HG03045 (cell line): ENCODE data around the gene RASIP1.
"Not testable (repeated sequence)": the region's sequence is repeated elsewhere in the genome, so short reads cannot be mapped to it uniquely, and the experiment has no call there.

Experiments
- ATAC-seq: cut with Tn5 transposase; IDR thresholded peaks from one replicate; pipeline ENCODE4 v1.9.1; 2021; ENCODE audit warnings: mild to moderate bottlenecking, moderate library complexity; ENCODE audit not compliant: unreplicated experiment

RASIP1 gene

GRCh38 chr19:48735031-48735615 lies 5.3 kb downstream of the RASIP1 start:
- no peak for ATAC-seq

DNA sequence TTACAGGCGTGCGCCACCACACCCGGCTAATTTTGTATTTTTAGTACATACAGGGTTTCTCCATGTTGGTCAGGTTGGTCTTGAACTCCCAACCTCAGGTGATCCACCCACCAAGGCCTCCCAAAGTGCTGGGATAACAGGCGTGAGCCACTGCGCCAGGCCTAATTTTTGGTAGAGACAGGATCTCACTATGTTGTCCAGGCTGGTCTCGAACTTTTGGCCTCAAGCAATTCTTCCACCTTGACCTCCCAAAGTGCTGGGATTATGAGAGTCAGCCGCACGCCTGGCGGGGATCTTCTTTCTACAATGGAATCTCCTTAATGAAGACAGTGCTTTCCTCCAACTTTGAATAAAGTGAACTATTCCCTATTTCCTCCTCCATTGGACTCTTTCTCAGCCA lies 5.8 kb downstream of the RASIP1 start:
- ATAC-seq: no peak

DNA sequence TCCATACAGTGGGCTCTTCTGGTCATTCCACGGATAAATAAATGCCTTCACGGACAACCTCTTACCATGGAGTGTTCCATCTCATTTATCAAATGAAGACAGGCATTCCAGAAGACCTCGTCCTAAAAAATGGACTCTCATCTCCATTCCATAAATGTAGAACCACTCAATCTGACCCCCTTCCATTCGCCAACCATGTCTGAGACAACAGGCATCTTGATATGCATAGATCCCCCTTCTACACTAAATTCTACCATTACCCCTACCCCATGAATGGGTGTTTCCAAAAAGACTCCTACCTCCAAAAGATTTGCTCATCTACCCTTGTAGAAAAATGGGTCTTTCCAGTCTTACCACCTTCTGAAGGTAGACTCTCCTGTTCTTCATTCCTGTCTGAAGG lies 9.0 kb downstream of the RASIP1 start:
- ATAC-seq: no peak

- no peak for ATAC-seq
Observed at GRCh38 chr19:48728911-48729664, 11.3 kb downstream of the RASIP1 start.

DNA sequence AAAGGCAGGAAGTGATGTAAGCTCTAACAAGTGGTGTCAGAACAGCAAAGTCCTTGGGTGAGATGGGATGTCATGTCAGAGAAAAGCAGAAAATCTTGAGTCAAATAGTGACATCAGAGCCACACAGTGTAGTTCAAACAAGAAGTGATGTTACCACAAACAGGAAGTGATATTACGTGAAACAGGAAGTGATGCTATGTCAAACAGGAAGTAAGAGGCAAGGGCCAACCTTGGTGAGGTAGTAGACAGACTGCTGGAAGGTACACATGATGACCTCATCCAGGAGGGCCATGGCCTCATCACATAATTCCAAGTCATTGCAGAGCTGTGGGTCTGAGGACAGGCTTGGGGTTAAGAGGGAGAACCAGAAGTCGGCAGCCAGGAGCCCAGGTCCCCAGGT lies 13.9 kb downstream of the RASIP1 start:
- no peak for ATAC-seq

- ATAC-seq: no peak
Observed at GRCh38 chr19:48724796-48725753, 15.3 kb downstream of the RASIP1 start.

DNA sequence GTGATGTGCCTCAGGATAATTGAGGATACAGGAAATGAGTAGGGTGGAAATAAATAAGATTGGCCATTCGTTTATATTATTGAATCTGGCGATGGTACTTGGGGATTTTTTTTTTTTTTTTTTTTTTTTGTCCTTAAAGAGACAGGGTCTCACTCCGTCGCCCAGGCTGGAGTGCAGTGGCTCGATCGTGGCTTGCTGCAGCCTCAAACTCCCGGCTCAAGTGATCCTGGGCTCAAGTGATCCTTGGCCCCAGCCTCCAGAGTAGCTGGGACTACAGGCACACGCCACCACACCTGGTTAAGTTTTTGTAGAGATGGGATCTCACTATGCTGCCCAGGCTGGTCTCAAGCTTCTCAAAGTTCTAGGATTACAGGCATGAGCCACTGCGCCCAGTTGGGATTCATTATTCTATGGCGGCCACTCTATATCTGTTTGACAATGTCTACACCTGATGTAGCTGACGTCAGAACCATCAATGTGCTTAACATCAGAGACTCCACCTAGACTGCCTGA lies 18.2 kb downstream of the RASIP1 start:
- ATAC-seq: no peak

DNA sequence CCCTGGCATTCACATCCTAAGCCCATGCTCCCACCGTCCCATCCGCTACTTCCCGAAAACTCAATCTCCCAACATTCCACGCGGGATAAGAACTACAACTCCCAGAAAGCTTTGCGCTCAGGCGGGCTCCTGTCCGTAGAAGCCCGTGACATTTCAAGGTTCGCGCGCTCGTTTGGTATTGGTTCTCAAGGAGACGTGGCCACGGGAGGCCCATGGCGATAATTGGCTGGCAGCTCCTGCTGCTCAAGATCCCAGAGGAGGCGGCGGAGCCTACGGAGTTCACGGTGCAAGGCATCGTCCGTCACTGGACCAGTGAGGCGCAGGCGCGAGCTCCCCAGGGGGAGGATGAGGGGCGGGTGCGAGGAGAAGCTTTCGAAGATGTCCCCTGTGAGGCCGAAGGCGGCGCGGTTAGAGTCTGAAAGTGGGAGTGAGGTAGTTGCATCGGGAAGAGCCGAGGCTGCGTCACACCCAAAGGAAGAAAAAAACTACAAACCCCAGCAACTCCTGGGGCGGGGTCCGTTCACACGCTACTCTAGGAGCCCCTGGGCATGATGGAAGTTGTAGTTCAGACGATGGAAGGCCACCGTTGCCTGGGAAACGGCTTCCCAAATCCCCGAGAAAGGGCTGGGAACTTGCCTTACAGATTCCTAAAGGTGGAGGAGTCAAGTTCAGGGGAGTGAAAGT lies 19.7 kb downstream of the RASIP1 start:
- peak; percentile 81 for ATAC-seq

GRCh38 chr19:48720251-48720612 lies 20.2 kb downstream of the RASIP1 start:
- no peak for ATAC-seq

DNA sequence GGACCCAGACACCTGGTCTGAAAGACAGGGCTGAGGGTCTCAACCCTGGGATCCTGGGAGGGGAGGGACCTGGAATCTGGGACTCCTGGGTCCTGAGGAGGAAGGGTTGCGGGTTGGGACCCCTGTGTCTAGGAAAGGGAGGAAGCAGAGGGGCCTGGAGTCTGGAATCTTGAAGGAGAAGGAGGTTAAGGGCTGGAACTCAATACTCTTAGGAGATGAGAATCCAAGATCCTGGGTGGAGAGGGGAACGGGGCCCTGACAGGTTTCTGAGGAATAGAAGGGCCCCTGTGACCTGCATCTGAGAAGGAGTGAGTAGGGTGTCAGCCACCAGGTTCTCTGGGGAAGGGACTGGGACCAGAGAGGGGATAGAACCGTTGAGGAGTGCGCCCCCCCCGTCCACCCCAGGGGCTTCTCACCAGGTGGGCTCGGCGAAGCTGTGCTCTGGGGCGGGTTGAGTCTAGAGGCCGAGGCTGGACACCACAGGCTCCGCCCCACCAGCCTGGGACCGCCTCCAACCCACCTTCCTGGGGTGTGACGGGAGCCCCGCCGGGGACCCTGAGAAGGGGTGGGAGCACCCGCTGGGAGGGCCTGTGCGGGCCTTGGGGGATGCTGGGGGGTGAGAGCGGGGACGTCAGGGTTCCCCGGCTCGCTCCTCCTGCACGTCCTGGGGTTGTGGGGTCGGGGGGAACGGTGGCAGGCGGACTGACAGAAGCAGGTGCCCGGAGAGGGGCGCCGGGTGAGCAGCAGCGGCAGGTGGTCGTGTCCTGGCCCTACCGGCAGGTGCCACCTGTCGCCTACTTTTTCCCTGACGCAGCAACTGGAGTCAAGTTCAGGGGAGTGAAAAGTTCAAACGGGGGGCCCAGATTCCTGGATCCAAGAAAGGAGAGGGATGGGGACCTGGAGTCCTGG lies 20.9 kb downstream of the RASIP1 start, which contains the start of gene MAMSTR:
Gene MAMSTR (minus strand): TSS at position 463 of the 909 bp plus-strand sequence. CDS start 694 bp downstream, outside the sequence.
- no peak for ATAC-seq

- ATAC-seq: no peak
Observed at GRCh38 chr19:48718711-48719231, 21.6 kb downstream of the RASIP1 start.

DNA sequence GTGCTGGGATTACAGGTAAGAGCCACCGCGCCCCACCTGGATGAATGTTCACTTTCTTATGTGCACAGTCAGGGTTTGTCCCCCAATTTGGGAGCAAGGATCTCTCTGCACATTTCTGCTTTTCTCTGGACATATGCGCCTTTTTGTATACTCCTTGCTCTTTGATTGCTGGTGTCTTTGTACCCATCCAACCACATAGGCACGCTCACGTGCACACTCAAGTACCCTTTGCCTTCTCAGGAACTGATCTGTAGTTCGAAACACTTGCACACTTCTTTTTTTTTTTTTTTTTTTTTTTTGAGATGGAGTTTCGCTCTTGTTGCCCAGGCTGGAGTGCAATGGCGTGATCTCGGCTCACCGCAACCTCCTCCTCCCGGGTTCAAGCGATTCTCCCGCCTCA lies 22.3 kb downstream of the RASIP1 start:
- not testable (repeated sequence) for ATAC-seq

GRCh38 chr19:48716562-48717291 lies 23.7 kb downstream of the RASIP1 start:
- ATAC-seq: no peak

DNA sequence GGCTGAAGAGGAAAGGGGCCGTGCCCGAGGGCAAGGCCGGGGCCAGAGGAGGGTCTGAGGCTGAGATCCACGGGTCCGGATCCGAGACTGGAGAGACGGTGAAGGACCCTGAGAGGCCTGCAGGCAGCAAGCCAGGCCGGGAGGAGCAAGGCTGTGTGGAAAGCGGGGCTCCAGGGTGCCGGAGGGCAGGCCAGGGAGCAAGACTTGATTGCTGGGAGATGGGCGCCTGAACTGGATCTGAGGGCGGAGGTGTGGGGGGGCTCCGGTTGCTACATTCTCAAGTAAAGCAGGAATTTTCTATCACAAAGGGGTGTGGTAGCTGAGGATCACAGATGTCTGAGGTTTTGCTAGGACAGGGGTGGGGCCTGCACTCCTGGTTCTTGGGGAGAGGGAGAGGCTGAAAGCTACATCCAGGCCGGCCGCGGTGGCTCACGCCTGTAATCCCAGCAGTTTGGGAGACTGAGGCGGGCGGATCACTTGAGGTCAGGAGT lies 24.7 kb downstream of the RASIP1 start:
- ATAC-seq: no peak

DNA sequence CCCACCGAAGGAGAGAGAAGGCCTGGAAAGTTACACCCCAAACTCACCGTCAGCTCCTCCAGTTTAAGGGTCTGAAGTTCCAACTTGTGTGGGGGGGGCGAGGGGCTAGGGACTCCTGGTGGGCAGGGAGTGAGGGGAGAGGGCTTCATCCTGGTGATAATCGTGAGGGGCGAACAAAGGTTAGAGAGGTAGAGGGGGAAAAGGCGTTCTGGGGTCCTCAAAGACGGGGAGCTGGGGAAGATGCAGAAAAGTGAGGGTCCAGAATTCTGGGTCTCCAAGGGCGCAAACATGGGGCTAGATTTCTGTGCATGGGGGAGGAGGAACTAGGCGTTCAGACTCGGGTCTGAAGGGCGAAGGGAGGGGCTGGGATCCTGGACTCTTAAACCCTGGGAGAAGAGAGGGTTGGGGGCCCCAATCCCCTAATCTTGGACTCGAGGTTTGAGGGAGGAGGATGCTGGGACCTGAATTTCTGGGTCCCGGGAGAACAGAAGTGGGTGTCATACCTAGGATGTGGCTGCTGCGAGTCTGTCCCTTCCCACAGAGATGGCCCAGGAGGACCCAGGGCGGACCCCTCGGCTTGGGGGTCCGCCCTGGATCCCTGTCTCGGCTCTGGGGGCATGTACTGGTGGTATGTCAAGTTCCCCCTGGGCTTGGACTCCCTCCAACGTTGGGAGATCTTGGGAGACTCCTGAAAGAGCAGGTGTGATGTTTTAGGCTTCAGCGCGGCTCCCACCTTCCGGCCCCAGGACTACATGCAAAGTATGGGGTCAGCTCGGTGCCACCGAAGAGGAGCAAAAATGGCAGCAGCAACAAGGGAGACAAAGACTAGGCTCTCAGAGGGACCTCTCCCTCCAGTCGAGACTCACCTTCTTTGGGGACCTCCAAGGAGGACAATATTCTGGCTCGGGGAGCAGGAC lies 25.4 kb downstream of the RASIP1 start:
- no peak for ATAC-seq

DNA sequence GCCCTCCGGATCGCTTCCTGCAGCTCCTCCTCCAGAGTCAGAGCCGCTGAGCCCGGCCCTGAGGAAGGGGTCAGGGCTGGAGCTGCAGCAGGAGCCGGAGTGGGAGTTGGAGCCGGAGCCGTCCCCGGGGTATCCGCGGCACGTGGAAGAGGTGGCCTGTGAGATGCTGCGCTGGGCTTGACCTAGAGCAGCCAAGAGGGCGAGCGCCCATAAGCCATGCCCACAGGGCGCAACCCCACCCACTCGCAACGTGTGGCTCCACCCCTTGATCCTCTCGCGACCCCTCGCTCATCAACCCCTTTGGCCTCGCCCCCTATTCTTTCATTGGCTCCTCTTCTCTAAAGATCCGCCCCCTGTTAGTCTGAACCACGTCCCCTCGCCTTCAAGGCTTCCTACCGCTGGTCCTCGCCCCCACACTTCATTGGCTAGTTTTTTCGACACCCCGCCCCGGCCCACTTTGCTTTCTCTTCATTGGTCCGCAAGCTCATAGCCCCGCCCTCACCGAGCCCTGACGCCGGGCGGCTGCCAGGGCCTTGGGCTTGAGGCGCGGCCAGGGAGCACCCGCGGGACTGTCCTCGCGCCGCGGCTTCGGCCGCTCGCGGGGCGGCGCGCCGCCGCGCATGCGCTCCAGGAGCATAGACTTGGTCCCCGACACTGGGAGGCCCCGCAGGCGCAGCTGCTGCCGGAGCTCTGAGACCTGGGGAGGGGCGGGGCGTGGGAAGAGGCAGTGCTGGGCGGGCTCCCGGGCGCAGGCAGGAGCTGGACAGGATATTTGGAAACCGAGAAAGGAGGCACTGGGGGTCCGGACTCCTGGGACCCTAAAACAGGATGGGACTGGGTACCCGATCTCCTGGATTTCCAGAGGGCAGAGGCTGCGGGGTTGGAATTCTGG lies 26.3 kb downstream of the RASIP1 start:
- ATAC-seq: peak; percentile 89
